Left hindlimb (tissue), 1 donor: ENCODE results near the gene RAB26.

ENCODE experiments used
- DNase-seq: peaks from one replicate; pipeline ENCODE4 v3.0.0-alpha.2; 2018

The RAB26 gene

GRCh38 chr16:2163211-2163881 lies 14.9 kb downstream of the RAB26 start:
- no peak for DNase-seq

GRCh38 chr16:2165861-2166260 lies 17.4 kb downstream of the RAB26 start:
- no peak for DNase-seq

- DNase-seq: no peak
Observed at GRCh38 chr16:2166263-2167067, 18.0 kb downstream of the RAB26 start.

GRCh38 chr16:2167068-2167638 lies 18.7 kb downstream of the RAB26 start:
- DNase-seq: no peak

- no peak for DNase-seq
Observed at GRCh38 chr16:2170080-2170479, 21.7 kb downstream of the RAB26 start.

- no peak for DNase-seq
Observed at GRCh38 chr16:2170587-2171435, 22.4 kb downstream of the RAB26 start.

- no peak for DNase-seq
Observed at GRCh38 chr16:2171601-2172178, 23.3 kb downstream of the RAB26 start.

GRCh38 chr16:2172688-2173335 lies 24.4 kb downstream of the RAB26 start:
- no peak for DNase-seq

GRCh38 chr16:2173366-2173765 lies 24.9 kb downstream of the RAB26 start:
- no peak for DNase-seq

GRCh38 chr16:2173916-2174315 lies 25.5 kb downstream of the RAB26 start:
- no peak for DNase-seq

- no peak for DNase-seq
Observed at GRCh38 chr16:2174396-2175131, 26.1 kb downstream of the RAB26 start.

- DNase-seq: no peak
Observed at GRCh38 chr16:2175454-2175853, 27.0 kb downstream of the RAB26 start.

GRCh38 chr16:2176047-2176446 lies 27.6 kb downstream of the RAB26 start:
- no peak for DNase-seq

GRCh38 chr16:2177101-2177500 lies 28.7 kb downstream of the RAB26 start:
- DNase-seq: no peak

- no peak for DNase-seq
Observed at GRCh38 chr16:2177561-2177960, 29.1 kb downstream of the RAB26 start.

GRCh38 chr16:2178321-2179106 lies 30.1 kb downstream of the RAB26 start:
- DNase-seq: no peak

GRCh38 chr16:2179107-2179501 lies 30.7 kb downstream of the RAB26 start:
- DNase-seq: no peak

GRCh38 chr16:2179576-2179975 lies 31.2 kb downstream of the RAB26 start:
- no peak for DNase-seq

GRCh38 chr16:2180461-2180860 lies 32.0 kb downstream of the RAB26 start:
- DNase-seq: no peak
